ENCODE results near the gene SYCE3. TPM values are rescaled to one million over a fixed set of nuclear protein-coding genes. Genes with fewer than 3 reads are reported as not detected.

SYCE3 gene
- total and polyA plus RNA-seq, 2 donors (not counting 3 experiments of a cell fraction or from before 2014, with no cell fraction given): not detected

- FAIRE-seq: no peak
- intact Hi-C loops (cut with micrococcal nuclease) (no loop called here), dilution Hi-C loops (cut with MboI; ENCODE audit: extremely low pct_ligation_motif_present, low sequenced_read_pairs) (no loop called here)
- Histone ChIP-seq H3K27ac (ENCODE audit: insufficient read depth, low read depth, low read length) (no peak overlapping the region), H3K4me3 (replicated peaks in 1 of 3; ENCODE audit: insufficient read depth in 1 of 3, low read depth in 1 of 3, low read length in 3 of 3) (no peak overlapping the region), H3K36me3 (ENCODE audit: control insufficient read depth in 2 of 2, extremely low read depth in 1 of 2, insufficient read depth in 2 of 2, low read length in 2 of 2) (no peaks in the 10 kb centered on the region), H3K9me3 (replicated peaks; ENCODE audit: control insufficient read depth, insufficient read depth, low read length) (no peaks in the 10 kb centered on the region), H3K4me1 (ENCODE audit: control insufficient read depth, extremely low read depth, insufficient read depth, low read length) (peaks cover 13% of the 10 kb centered on the region), H2AFZ (ENCODE audit: low read depth, low read length) (no peak overlapping the region), H3K9ac (replicated peaks; ENCODE audit: extremely low read depth, insufficient read depth, low read length) (no peak overlapping the region), H3K27me3 (ENCODE audit: control insufficient read depth in 2 of 2, insufficient read depth in 2 of 2, low read length in 2 of 2) (peaks cover 7 to 9% of the 10 kb centered on the region in 2 experiments), H3K79me2 (ENCODE audit: control insufficient read depth, insufficient read depth, low read length) (peaks cover 8% of the 10 kb centered on the region), H3K9me1 (replicated peaks; ENCODE audit: control insufficient read depth, extremely low read depth, insufficient read depth, low read length) (no peaks in the 10 kb centered on the region), H4K20me1 (replicated peaks; ENCODE audit: control insufficient read depth, extremely low read depth, insufficient read depth, low read length) (no peaks in the 10 kb centered on the region), H3K4me2 (ENCODE audit: insufficient read depth, low read length) (no peak overlapping the region)
- no peak for DNase-seq (ENCODE audit: low read depth, low spot score)
- no peak for TF ChIP-seq CTCF (IDR thresholded peaks at IDR 0.05; ENCODE audit: extremely low read depth in 1 of 2, insufficient read depth in 1 of 2, low read depth in 1 of 2, low read length in 2 of 2)
- TF ChIP-seq POLR2A (IDR thresholded peaks at IDR 0.05; ENCODE audit: low read depth, low read length): no peak
- no peak for TF ChIP-seq JUN (IDR thresholded peaks at IDR 0.05; ENCODE audit: borderline replicate concordance, insufficient read depth, insufficient read length, low read depth)
- no peak for TF ChIP-seq MAX (IDR thresholded peaks at IDR 0.05; ENCODE audit: insufficient read depth, insufficient read length)
- no peak for TF ChIP-seq POLR2AphosphoS5 (IDR thresholded peaks at IDR 0.05; ENCODE audit: insufficient read depth, low read depth, low read length)
- no peak for TF ChIP-seq EZH2 (IDR thresholded peaks at IDR 0.05; ENCODE audit: borderline replicate concordance, low read depth, low read length, severe bottlenecking)
- ChIA-PET POLR2A (no interaction called here), CTCF (no interaction called here)
- no TSS peak for BruUV-seq (replicated peaks)
These were observed 23.1 kb upstream of the SYCE3 start for GRCh38 chr22:50585781-50586180.

GRCh38 chr22:50585238-50585637, 22.5 kb upstream of the SYCE3 start:
- no peaks in the 10 kb centered on the region for H3K9me3 ChIP-seq (replicated peaks; ENCODE audit: control insufficient read depth, insufficient read depth, low read length)
- dilution Hi-C loops (cut with MboI; ENCODE audit: extremely low pct_ligation_motif_present, low sequenced_read_pairs): no loop called here
- no peaks in the 10 kb centered on the region for H4K20me1 ChIP-seq (replicated peaks; ENCODE audit: control insufficient read depth, extremely low read depth, insufficient read depth, low read length)
- FAIRE-seq: no peak
- BruUV-seq (replicated peaks): no TSS peak
- no peak overlapping the region for H3K4me3 ChIP-seq (replicated peaks in 1 of 3; ENCODE audit: insufficient read depth in 1 of 3, low read depth in 1 of 3, low read length in 3 of 3)
- H3K79me2 ChIP-seq (ENCODE audit: control insufficient read depth, insufficient read depth, low read length): peaks cover 8% of the 10 kb centered on the region
- H3K4me2 ChIP-seq (ENCODE audit: insufficient read depth, low read length): no peak overlapping the region
- no peak for DNase-seq (ENCODE audit: low read depth, low spot score)
- intact Hi-C loops (cut with micrococcal nuclease): no loop called here
- no peak for TF ChIP-seq JUN (IDR thresholded peaks at IDR 0.05; ENCODE audit: borderline replicate concordance, insufficient read depth, insufficient read length, low read depth)
- TF ChIP-seq POLR2A (IDR thresholded peaks at IDR 0.05; ENCODE audit: low read depth, low read length): no peak
- no peak for TF ChIP-seq CTCF (IDR thresholded peaks at IDR 0.05; ENCODE audit: extremely low read depth in 1 of 2, insufficient read depth in 1 of 2, low read depth in 1 of 2, low read length in 2 of 2)
- no peak for TF ChIP-seq EZH2 (IDR thresholded peaks at IDR 0.05; ENCODE audit: borderline replicate concordance, low read depth, low read length, severe bottlenecking)
- TF ChIP-seq MYC (IDR thresholded peaks at IDR 0.05; ENCODE audit: low read depth, low read length): no peak
- no peak for TF ChIP-seq POLR2AphosphoS5 (IDR thresholded peaks at IDR 0.05; ENCODE audit: insufficient read depth, low read depth, low read length)
- TF ChIP-seq FOS (IDR thresholded peaks at IDR 0.05; ENCODE audit: borderline replicate concordance, insufficient read depth, low read length): no peak
- no peak for TF ChIP-seq GATA2 (IDR thresholded peaks at IDR 0.05; ENCODE audit: insufficient read depth, insufficient read length, low read depth, low read length)
- TF ChIP-seq MAX (IDR thresholded peaks at IDR 0.05; ENCODE audit: insufficient read depth, insufficient read length): no peak
- peaks cover 0 to 3% of the 10 kb centered on the region in 2 experiments for H3K36me3 ChIP-seq (ENCODE audit: control insufficient read depth in 2 of 2, extremely low read depth in 1 of 2, insufficient read depth in 2 of 2, low read length in 2 of 2)
- no peak overlapping the region for H2AFZ ChIP-seq (ENCODE audit: low read depth, low read length)
- peaks cover 5 to 6% of the 10 kb centered on the region in 2 experiments for H3K27me3 ChIP-seq (ENCODE audit: control insufficient read depth in 2 of 2, insufficient read depth in 2 of 2, low read length in 2 of 2)
- no peaks in the 10 kb centered on the region for H3K9me1 ChIP-seq (replicated peaks; ENCODE audit: control insufficient read depth, extremely low read depth, insufficient read depth, low read length)
- CTCF ChIA-PET: no interaction called here
- no peak overlapping the region for H3K27ac ChIP-seq (ENCODE audit: insufficient read depth, low read depth, low read length)
- H3K4me1 ChIP-seq (ENCODE audit: control insufficient read depth, extremely low read depth, insufficient read depth, low read length): peaks cover 13% of the 10 kb centered on the region
- H3K9ac ChIP-seq (replicated peaks; ENCODE audit: extremely low read depth, insufficient read depth, low read length): no peak overlapping the region
- POLR2A ChIA-PET: no interaction called here
